ENCODE data around the gene MAP2K5. TPM values are rescaled to one million over a fixed set of nuclear protein-coding genes. Genes with fewer than 3 reads are reported as not detected.
A peak's percentile ranks its signal among the peaks of the same experiment; 100 is the strongest.

MAP2K5 gene
- polyA plus RNA-seq, 2 of the 4 experiments (the other 2 are of a cell fraction) = 7.8 to 11.0 TPM

DNA sequence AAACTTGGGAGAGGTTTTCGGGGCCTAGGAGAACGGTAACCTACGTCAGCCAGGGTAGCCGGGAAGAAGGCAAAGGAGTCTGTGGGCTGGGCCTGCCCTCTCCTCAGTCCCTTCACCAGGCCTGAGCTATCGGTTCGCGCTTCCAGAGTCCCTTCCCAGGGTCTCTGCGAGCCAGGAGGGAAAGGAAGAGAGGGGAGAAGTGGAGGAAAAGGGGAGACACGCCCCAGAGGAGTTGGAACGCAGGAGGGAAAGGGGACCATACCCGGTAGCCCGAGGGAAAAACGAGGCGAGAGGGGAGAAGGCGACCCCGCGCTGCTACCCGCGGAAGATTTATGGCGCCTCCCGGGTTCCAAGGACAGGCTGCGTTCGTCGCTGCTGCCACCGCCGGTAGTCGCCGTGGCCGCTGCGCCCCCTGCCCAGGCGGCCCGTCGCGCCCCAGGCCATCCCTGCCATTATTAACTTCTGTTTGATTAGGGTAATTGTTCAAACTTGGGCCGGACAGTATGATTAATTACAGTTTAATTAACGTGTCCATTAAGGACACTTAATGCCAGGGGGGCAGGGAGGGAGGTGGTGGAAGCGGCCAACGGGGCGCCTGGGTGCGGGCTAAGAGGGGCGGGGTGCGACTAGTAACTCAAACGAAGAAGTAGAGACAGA is 279.4 kb downstream of the MAP2K5 start:
- H3K9me3 ChIP-seq = no peaks in the 10 kb centered on the region
- no peak for DNase-seq (ENCODE audit: low read depth in 1 of 2, low spot score in 1 of 2)
- H3K4me3 ChIP-seq = no peak overlapping the region
- TF ChIP-seq RNF2 (IDR thresholded peaks at IDR 0.05; ENCODE audit: borderline replicate concordance, low read depth) (no peak), MAZ (IDR thresholded peaks at IDR 0.05; ENCODE audit: borderline replicate concordance, low read depth, low read length) (no peak), MYC (IDR thresholded peaks at IDR 0.05; ENCODE audit: borderline replicate concordance, low read length) (no peak)
- WGBS (ENCODE audit: missing lambda C conversion rate) = 62% methylated on average over 43 of the region's 43 CpGs
- FAIRE-seq = no peak
- H3K4me1 ChIP-seq = peaks cover 22% of the 10 kb centered on the region; the same call in 2 of the 3 replicates
- ATAC-seq = 0 out of 6 replicates have a peak, but pooled peaks of 1 of the 2 experiments have one; percentile 12
- ChIA-PET POLR2A (no interaction called here), CTCF (interaction anchor here (0.7 to 0.9 kb wide), 2 partner anchors 10 to 365 kb away, joined by 3 to 4 read pairs; no protein-coding TSS in a partner anchor)
- H3K27ac ChIP-seq = no peak overlapping the region
- no peak overlapping the region for H3K4me2 ChIP-seq

DNA sequence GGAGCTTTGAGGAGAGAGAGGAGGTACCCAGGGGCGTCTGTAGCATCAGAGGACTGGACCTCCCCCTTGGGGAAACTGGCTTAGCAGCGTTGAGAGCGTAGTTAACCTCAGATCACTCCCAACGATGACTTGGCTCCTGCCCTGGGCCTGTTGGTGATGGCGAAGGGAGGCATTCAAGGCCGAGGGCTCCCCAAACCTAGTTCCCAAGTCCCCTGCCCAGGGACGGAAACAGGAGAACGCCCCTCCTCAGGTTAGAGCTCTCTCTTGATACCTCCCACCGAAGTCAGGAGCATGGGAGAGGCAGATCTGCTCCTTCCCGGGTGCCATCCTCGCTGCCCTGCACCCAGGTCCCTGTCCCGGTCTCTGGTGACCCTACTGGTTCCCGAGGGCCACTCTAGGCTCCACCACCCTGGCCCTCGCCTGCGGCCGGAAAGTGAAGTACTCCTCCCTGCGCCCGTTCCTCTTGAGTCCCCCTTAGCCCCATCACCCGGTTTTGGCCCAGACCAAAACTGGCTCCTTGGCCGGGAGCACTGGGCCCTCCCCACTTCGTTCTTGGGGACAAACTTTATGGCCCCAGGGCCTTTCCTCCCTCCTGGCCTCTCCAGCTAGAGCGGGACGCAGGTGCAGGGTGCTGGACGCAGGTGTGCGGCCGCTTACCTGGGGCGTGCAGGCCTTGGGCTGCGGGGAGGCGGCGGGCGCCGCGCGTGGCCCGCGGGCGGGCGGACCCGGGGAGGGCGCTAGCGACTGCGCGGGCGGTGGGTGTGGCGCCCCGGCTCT is 280.2 kb downstream of the MAP2K5 start:
- Histone ChIP-seq H3K4me2 (peak overlapping the region; percentile 91), H3K9me3 (no peaks in the 10 kb centered on the region), H3K4me1 (peaks cover 22% of the 10 kb centered on the region; the same call in 2 of the 3 replicates), H3K4me3 (no peak overlapping the region), H3K27ac (no peak overlapping the region)
- CTCF ChIA-PET = interaction anchor here (0.7 to 1.1 kb wide), 3 partner anchors 9 to 876 kb away, joined by 3 to 4 read pairs (median 3); no protein-coding TSS in a partner anchor
- POLR2A ChIA-PET = no interaction called here
- TF ChIP-seq ZC3H11A (IDR thresholded peaks at IDR 0.05) (no peak), KDM5A (IDR thresholded peaks at IDR 0.05) (no peak), JUNB (IDR thresholded peaks at IDR 0.05) (no peak), RCOR1 (IDR thresholded peaks at IDR 0.05; ENCODE audit: low read depth, low read length) (no peak), NPAS2 (CRISPR knock-in tag; IDR thresholded peaks at IDR 0.05; ENCODE audit: borderline replicate concordance) (no peak), HDAC2 (IDR thresholded peaks at IDR 0.05) (no peak)
- TF ChIP-seq, protein P1, sequence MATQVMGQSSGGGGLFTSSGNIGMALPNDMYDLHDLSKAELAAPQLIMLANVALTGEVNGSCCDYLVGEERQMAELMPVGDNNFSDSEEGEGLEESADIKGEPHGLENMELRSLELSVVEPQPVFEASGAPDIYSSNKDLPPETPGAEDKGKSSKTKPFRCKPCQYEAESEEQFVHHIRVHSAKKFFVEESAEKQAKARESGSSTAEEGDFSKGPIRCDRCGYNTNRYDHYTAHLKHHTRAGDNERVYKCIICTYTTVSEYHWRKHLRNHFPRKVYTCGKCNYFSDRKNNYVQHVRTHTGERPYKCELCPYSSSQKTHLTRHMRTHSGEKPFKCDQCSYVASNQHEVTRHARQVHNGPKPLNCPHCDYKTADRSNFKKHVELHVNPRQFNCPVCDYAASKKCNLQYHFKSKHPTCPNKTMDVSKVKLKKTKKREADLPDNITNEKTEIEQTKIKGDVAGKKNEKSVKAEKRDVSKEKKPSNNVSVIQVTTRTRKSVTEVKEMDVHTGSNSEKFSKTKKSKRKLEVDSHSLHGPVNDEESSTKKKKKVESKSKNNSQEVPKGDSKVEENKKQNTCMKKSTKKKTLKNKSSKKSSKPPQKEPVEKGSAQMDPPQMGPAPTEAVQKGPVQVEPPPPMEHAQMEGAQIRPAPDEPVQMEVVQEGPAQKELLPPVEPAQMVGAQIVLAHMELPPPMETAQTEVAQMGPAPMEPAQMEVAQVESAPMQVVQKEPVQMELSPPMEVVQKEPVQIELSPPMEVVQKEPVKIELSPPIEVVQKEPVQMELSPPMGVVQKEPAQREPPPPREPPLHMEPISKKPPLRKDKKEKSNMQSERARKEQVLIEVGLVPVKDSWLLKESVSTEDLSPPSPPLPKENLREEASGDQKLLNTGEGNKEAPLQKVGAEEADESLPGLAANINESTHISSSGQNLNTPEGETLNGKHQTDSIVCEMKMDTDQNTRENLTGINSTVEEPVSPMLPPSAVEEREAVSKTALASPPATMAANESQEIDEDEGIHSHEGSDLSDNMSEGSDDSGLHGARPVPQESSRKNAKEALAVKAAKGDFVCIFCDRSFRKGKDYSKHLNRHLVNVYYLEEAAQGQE (IDR thresholded peaks at IDR 0.05) = no peak
- TF ChIP-seq, protein P2, sequence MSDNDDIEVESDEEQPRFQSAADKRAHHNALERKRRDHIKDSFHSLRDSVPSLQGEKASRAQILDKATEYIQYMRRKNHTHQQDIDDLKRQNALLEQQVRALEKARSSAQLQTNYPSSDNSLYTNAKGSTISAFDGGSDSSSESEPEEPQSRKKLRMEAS (IDR thresholded peaks at IDR 0.05) = no peak
- 52% methylated on average over 36 of the region's 46 CpGs for WGBS (ENCODE audit: missing lambda C conversion rate)
- DNase-seq (ENCODE audit: low read depth in 1 of 2, low spot score in 1 of 2) (peak in 1 of 2 experiments; percentile 28), FAIRE-seq (no peak), ATAC-seq (no peak)

DNA sequence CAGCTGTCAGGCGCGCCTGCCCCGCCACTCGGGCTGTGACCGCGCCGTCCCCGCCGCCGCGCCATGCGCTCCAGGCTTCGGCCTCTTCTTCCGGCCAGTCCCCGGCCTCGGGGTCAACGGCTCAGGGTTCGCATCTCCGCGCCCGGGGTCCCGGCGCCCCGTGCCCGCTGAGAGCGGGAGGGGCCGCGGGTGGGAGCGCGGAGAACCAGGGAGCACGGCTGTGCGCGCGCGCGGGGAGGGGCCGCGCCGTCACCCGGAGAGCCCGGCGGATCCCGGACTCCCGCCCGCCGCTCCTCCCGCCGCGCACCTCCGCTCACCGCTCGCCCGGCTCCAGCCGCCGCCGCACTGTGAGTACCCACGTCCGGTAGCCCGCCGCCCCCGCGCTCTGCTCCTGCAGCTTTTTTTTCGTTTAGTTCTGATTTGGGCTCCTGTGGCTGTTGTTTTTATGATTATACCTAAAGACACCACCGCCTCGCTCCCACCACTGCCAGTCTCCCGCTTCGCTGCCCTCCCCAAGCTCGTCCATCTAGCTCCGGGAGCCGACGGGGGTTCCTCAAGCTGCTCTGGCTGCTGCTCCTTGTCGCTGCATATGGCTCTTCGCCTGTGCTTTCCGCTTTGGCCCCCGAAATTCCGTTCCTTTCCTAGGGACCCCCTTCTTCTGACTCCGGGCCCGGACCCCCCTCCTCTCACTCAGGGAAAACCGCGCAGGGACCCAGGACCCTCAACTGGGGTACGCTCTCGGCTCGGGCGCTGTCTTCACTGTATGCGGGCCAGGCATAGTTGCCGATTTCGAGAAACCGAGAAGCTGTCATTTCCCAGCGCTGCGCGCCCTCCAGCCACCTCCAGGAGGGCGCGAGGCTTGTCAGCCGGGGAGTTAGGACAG is 281.1 kb downstream of the MAP2K5 start:
- FAIRE-seq (no peak), ATAC-seq (peak in 1 of 2 experiments; percentile 44; a peak in 3 of 6 replicates), DNase-seq (ENCODE audit: low read depth in 1 of 2, low spot score in 1 of 2) (no peak)
- H3K9me3 ChIP-seq = no peaks in the 10 kb centered on the region
- ChIA-PET POLR2A (no interaction called here), CTCF (interaction anchor here (1.1 to 5.0 kb wide), 5 partner anchors 9 to 877 kb away, joined by 3 to 26 read pairs (median 4); no protein-coding TSS in a partner anchor)
- TF ChIP-seq CBX8 (IDR thresholded peaks at IDR 0.05) (peak; percentile 42; the same call in 1 of the 2 replicates), TFCP2L1 (CRISPR knock-in tag; IDR thresholded peaks at IDR 0.05) (no peak), RARB (CRISPR knock-in tag; IDR thresholded peaks at IDR 0.05) (no peak), MYC (IDR thresholded peaks at IDR 0.05; ENCODE audit: borderline replicate concordance, low read length) (no peak)
- peaks cover 22% of the 10 kb centered on the region; the same call in 2 of the 3 replicates for H3K4me1 ChIP-seq
- H3K4me3 ChIP-seq = peak overlapping the region; percentile 20; the same call in 2 of the 3 replicates
- H3K4me2 ChIP-seq = peak overlapping the region; percentile 91
- no peak overlapping the region for H3K27ac ChIP-seq
- 39% methylated on average over 75 of the region's 94 CpGs for WGBS (ENCODE audit: missing lambda C conversion rate)
